ENCODE measurements around the gene UBE2R2.

Gene UBE2R2

DNA sequence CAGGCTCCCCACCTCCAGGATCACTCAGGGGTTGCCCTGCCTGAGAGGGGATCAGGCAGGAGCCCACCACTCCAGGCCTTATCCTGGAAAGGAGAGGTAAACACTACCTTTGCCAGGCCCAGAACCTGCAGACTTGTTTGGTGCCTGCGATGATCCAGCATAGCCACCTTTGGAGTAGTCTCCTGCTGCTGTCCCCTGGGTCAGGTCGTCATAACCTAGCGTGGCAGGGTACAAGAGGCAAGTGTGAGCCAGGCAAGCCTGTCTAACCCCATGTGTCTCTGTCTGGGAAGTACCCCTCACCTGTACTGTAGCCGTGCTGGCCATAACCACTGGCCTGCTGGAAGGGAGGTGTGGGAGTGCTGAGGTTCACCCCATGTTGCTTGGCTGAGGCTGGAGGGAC lies 106.1 kb downstream of the UBE2R2 start:
- peaks cover 2% of the 10 kb centered on the region for H4K20me1 ChIP-seq (ENCODE audit: insufficient read depth, low read length, poor library complexity, severe bottlenecking)
- no peaks in the 10 kb centered on the region for H3K27me3 ChIP-seq (ENCODE audit: insufficient read depth, low read length, poor library complexity, severe bottlenecking)
- TF ChIP-seq EZH2phosphoT487 (IDR thresholded peaks at IDR 0.05; ENCODE audit: borderline replicate concordance), result no peak
- TF ChIP-seq, protein P1, sequence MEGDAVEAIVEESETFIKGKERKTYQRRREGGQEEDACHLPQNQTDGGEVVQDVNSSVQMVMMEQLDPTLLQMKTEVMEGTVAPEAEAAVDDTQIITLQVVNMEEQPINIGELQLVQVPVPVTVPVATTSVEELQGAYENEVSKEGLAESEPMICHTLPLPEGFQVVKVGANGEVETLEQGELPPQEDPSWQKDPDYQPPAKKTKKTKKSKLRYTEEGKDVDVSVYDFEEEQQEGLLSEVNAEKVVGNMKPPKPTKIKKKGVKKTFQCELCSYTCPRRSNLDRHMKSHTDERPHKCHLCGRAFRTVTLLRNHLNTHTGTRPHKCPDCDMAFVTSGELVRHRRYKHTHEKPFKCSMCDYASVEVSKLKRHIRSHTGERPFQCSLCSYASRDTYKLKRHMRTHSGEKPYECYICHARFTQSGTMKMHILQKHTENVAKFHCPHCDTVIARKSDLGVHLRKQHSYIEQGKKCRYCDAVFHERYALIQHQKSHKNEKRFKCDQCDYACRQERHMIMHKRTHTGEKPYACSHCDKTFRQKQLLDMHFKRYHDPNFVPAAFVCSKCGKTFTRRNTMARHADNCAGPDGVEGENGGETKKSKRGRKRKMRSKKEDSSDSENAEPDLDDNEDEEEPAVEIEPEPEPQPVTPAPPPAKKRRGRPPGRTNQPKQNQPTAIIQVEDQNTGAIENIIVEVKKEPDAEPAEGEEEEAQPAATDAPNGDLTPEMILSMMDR (conservative IDR thresholded peaks at IDR 0.05; ENCODE audit: low read length), result no peak
- H3K9me2 ChIP-seq (replicated peaks; ENCODE audit: low read depth, low read length), result no peaks in the 10 kb centered on the region
- no peaks in the 10 kb centered on the region for H3K79me2 ChIP-seq (ENCODE audit: insufficient read depth, low read length)
- no peaks in the 10 kb centered on the region for H3K4me1 ChIP-seq (ENCODE audit: insufficient read depth, low read length, poor library complexity, severe bottlenecking)
- no peak overlapping the region for H3K4me2 ChIP-seq (ENCODE audit: low read depth, low read length, poor library complexity, severe bottlenecking)
- H3K9ac ChIP-seq (ENCODE audit: low read depth, low read length, poor library complexity, severe bottlenecking), result no peak overlapping the region
- peaks cover 7% of the 10 kb centered on the region; the same call in 1 of the 2 replicates for H3F3A ChIP-seq (ENCODE audit: low read depth)
- H3K9me3 ChIP-seq (ENCODE audit: insufficient read depth, low read depth, low read length), result no peaks in the 10 kb centered on the region
- no peak overlapping the region for H3K4me3 ChIP-seq (ENCODE audit: low read length, poor library complexity, severe bottlenecking)
- H3K36me3 ChIP-seq (ENCODE audit: insufficient read depth, low read length), result peaks cover 100% of the 10 kb centered on the region
- no peak overlapping the region for H2AFZ ChIP-seq (ENCODE audit: low read length)

DNA sequence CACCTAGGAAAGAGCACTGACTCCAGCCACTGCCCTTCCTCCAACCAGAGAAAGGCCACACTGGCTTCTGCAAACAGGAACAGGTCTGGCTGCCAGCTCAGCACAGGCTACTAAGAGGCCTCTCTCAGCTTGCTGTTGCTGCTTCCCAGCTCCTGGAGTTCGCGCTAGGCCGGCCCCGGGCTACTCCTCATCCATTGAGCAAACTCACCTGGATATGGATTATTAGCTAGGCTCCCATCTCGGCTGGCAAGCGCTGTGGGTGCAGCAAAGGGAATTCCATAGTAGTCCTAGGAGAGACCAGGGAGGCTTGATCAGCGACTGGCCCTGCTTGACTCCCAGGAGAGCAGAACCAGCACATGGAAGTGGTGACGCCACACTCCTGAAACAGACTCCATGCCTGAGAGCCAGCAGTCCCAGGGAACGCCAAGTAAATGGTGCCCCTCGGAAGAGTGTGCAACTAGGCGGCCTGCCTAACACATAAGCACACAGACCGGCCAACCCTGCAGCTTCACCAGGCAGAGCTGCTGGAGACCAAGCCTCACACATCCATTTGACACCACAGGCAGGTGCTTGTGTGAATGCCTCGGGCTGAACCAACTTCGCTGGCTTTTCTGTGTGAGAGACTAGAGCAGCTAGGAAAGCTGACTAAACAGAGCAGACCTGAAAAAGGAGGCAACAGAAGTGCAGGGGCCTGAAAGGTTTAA lies 107.2 kb downstream of the UBE2R2 start:
- H3K4me2 ChIP-seq (ENCODE audit: low read depth, low read length, poor library complexity, severe bottlenecking), result no peak overlapping the region
- H4K20me1 ChIP-seq (ENCODE audit: insufficient read depth, low read length, poor library complexity, severe bottlenecking), result no peaks in the 10 kb centered on the region
- no peaks in the 10 kb centered on the region for H3K79me2 ChIP-seq (ENCODE audit: insufficient read depth, low read length)
- H3K9me2 ChIP-seq (replicated peaks; ENCODE audit: low read depth, low read length), result no peaks in the 10 kb centered on the region
- H3K36me3 ChIP-seq (ENCODE audit: insufficient read depth, low read length), result peaks cover 100% of the 10 kb centered on the region
- peaks cover 7% of the 10 kb centered on the region; the same call in 1 of the 2 replicates for H3F3A ChIP-seq (ENCODE audit: low read depth)
- H3K4me3 ChIP-seq (ENCODE audit: low read length, poor library complexity, severe bottlenecking), result no peak overlapping the region
- no peak overlapping the region for H3K9ac ChIP-seq (ENCODE audit: low read depth, low read length, poor library complexity, severe bottlenecking)
- H3K27me3 ChIP-seq (ENCODE audit: insufficient read depth, low read length, poor library complexity, severe bottlenecking), result no peaks in the 10 kb centered on the region
- TF ChIP-seq EZH2phosphoT487 (IDR thresholded peaks at IDR 0.05; ENCODE audit: borderline replicate concordance), result no peak
- TF ChIP-seq, protein P1 (conservative IDR thresholded peaks at IDR 0.05; ENCODE audit: low read length), result no peak
- no peaks in the 10 kb centered on the region for H3K9me3 ChIP-seq (ENCODE audit: insufficient read depth, low read depth, low read length)
- no peaks in the 10 kb centered on the region for H3K4me1 ChIP-seq (ENCODE audit: insufficient read depth, low read length, poor library complexity, severe bottlenecking)
- H2AFZ ChIP-seq (ENCODE audit: low read length), result no peak overlapping the region

DNA sequence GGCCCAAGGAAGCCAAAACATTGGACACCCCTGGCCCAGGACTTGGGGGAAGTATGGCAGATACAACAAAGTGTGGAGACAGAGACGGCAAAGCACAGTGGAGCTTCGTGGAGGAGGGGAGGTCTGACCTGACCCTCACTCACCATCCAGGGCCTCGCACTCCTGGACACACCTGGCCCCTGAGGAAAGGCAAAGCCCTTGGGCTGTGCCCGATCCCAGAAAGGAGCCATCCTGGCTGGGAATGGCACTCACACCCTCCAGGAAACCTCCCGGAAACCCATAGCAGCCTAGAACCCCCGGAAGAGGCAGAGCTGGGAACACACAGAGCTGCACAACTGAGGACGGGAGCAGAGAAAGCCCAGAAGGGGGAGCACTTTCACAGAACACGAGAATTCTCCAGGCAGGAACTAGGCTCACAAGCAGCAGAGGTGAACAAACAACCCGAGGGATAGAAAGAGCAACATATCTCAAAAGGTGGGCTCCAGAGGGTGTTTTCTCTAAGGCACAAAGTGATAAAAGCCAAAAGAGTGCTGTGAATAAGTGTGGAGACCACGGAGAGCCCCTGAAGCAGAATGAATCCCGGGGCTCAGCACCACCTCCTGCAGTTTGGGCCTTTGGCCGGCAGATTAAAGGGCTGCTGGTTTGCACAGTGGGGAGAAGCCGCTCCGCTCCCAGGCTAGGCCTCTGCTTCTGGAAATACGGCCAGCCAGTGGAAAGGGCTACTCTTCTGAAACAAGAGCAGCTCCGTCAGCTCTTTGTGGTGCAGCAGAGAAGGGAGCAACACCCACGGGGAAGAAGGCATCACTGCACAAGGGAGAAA lies 108.2 kb downstream of the UBE2R2 start:
- Histone ChIP-seq H3K4me3 (ENCODE audit: low read length, poor library complexity, severe bottlenecking) (no peak overlapping the region), H3K9ac (ENCODE audit: low read depth, low read length, poor library complexity, severe bottlenecking) (no peak overlapping the region), H4K20me1 (ENCODE audit: insufficient read depth, low read length, poor library complexity, severe bottlenecking) (no peaks in the 10 kb centered on the region), H3K79me2 (ENCODE audit: insufficient read depth, low read length) (no peaks in the 10 kb centered on the region), H3K4me1 (ENCODE audit: insufficient read depth, low read length, poor library complexity, severe bottlenecking) (no peaks in the 10 kb centered on the region), H3K4me2 (ENCODE audit: low read depth, low read length, poor library complexity, severe bottlenecking) (no peak overlapping the region), H3K9me3 (ENCODE audit: insufficient read depth, low read depth, low read length) (no peaks in the 10 kb centered on the region), H3K27me3 (ENCODE audit: insufficient read depth, low read length, poor library complexity, severe bottlenecking) (no peaks in the 10 kb centered on the region), H3K36me3 (ENCODE audit: insufficient read depth, low read length) (peaks cover 97% of the 10 kb centered on the region), H3F3A (ENCODE audit: low read depth) (0 out of 2 replicates have a peak, but pooled peaks cover 2% of the 10 kb centered on the region), H3K9me2 (replicated peaks; ENCODE audit: low read depth, low read length) (no peaks in the 10 kb centered on the region), H2AFZ (ENCODE audit: low read length) (no peak overlapping the region)
- no peak for TF ChIP-seq EZH2phosphoT487 (IDR thresholded peaks at IDR 0.05; ENCODE audit: borderline replicate concordance)
- TF ChIP-seq, protein P1 (conservative IDR thresholded peaks at IDR 0.05; ENCODE audit: low read length), result peak; percentile 73

Data from Loucy (cell line).